K562 (cell line): ENCODE data around the gene PPA2. TPM values are rescaled to one million over a fixed set of nuclear protein-coding genes. Genes with fewer than 3 reads are reported as not detected.

Experiments
- ATAC-seq: fragments of 200-7000 bp; cut with Tn5 transposase; 3 replicates; pipeline ENCODE4 v1.9.1; 2020; ENCODE audit warnings: moderate library complexity
- BruUV-seq: library from RNA; stranded (reverse); fragments of 400-500 nt; replicated peaks from 2 replicates; lab custom pipeline; 2021; lab: Mats Ljungman, UMichigan
- CTCF ChIA-PET: fragments of 300-600 bp; formaldehyde crosslinking; extraction: SDS; loops from one replicate; lab custom pipeline; 2021; ENCODE audit warnings: low intra/inter-chr PET ratio; lab: Yijun Ruan, JAX
- POLR2A ChIA-PET: fragments of 300-600, 350-650 bp; sonication (Branson Sonifier 250); formaldehyde crosslinking; extraction: SDS; loops from one replicate; lab custom pipeline; 2021; ENCODE audit warnings: antibody characterized with exemption, inconsistent platforms; lab: Yijun Ruan, JAX
- DNase-seq, 4 experiments: peaks; one replicate each; pipeline versions ENCODE4 v3.0.0 to v3.0.0-alpha.2; 2011 to 2018; ENCODE audit warnings: low spot score in 3 of 4, mixed read lengths in 3 of 4; ENCODE audit errors: extremely low read depth in 1 of 4
- FAIRE-seq: peaks from 2 replicates; lab custom pipeline; 2011; peaks lifted over from hg19 to GRCh38; lab: Jason Lieb, UNC
- H2AFZ ChIP-seq: 2 replicates; pipeline ENCODE4 v1.6.0; 2011; ENCODE audit warnings: low read depth, low read length, control low read depth, inconsistent platforms
- H3K27ac ChIP-seq: fragments of 200-600 bp; 3 replicates; pipeline ENCODE4 v1.8.0; 2011; ENCODE audit warnings: low read depth, mild to moderate bottlenecking, control low read depth, inconsistent platforms, low read length, moderate library complexity, mixed read lengths; ENCODE audit errors: extremely low read depth
- H3K27me3 ChIP-seq, 2 experiments: fragments of 300-600 bp in 1 of 2; 2 replicates in 1 of 2; 3 replicates in 1 of 2; pipeline versions ENCODE4 v1.6.0 to v1.8.0; 2011; ENCODE audit warnings: inconsistent platforms in 2 of 2, low read length in 2 of 2, mild to moderate bottlenecking in 1 of 2, mixed read lengths in 1 of 2, moderate library complexity in 1 of 2; ENCODE audit not compliant: control insufficient read depth in 2 of 2, insufficient read depth in 2 of 2
- H3K36me3 ChIP-seq: fragments of 300-600 bp; 3 replicates; pipeline ENCODE4 v1.8.0; 2011; ENCODE audit warnings: mild to moderate bottlenecking, low read length, inconsistent platforms; ENCODE audit not compliant: control insufficient read depth, insufficient read depth
- H3K4me1 ChIP-seq, 2 experiments: fragments of 200-600 bp in 1 of 2; replicated peaks in 1 of 2; 2 replicates in 1 of 2; 3 replicates in 1 of 2; pipeline versions ENCODE4 v1.5.1 to v1.8.0; 2011; ENCODE audit warnings: inconsistent platforms in 2 of 2, low read length in 2 of 2, mild to moderate bottlenecking in 1 of 2, mixed read lengths in 1 of 2, moderate library complexity in 1 of 2; ENCODE audit not compliant: control insufficient read depth in 2 of 2, insufficient read depth in 2 of 2
- H3K4me2 ChIP-seq: 2 replicates; pipeline ENCODE4 v1.6.1; 2011; ENCODE audit warnings: low read length, control low read depth, inconsistent platforms, mixed read lengths; ENCODE audit not compliant: insufficient read depth
- H3K4me3 ChIP-seq: fragments of 200-600 bp; sonication (generic), shearing (Covaris generic); 2 replicates; pipeline ENCODE4 v1.5.1; 2016; ENCODE audit warnings: control low read depth, inconsistent platforms
- H3K79me2 ChIP-seq: fragments of 200-600 bp; 3 replicates; pipeline ENCODE4 v1.8.0; 2011; ENCODE audit warnings: low read length, inconsistent platforms; ENCODE audit not compliant: control insufficient read depth, insufficient read depth
- H3K9ac ChIP-seq, 2 experiments: 2 replicates each; pipeline versions ENCODE4 v1.6.0 to v1.6.1; 2011; ENCODE audit warnings: low read depth in 2 of 2, low read length in 2 of 2, control low read depth in 1 of 2, inconsistent platforms in 1 of 2, mild to moderate bottlenecking in 1 of 2, mixed read lengths in 1 of 2; ENCODE audit not compliant: insufficient read depth in 1 of 2
- H3K9me1 ChIP-seq: one replicate; pipeline ENCODE4 v1.6.0; 2011; ENCODE audit warnings: inconsistent platforms, mild to moderate bottlenecking, low read length, moderate library complexity; ENCODE audit not compliant: control insufficient read depth, insufficient read depth
- H3K9me3 ChIP-seq: replicated peaks from 2 replicates; pipeline ENCODE4 v1.5.1; 2011; ENCODE audit warnings: low read depth, low read length, inconsistent platforms; ENCODE audit not compliant: control insufficient read depth, insufficient read depth
- H4K20me1 ChIP-seq: replicated peaks from 2 replicates; pipeline ENCODE4 v1.6.1; 2011; ENCODE audit warnings: low read length, inconsistent platforms, mixed read lengths; ENCODE audit not compliant: control insufficient read depth, insufficient read depth
- CEBPG ChIP-seq, 3 experiments: fragments of 200-800 bp in 1 of 3; sonication (Bioruptor generic) in 1 of 3; sonication (generic) in 1 of 3; formaldehyde crosslinking in 1 of 3; IDR thresholded peaks in 2 of 3; conservative IDR thresholded peaks in 1 of 3; 2 replicates each; pipeline versions ENCODE4 v1.6.1 to v1.8.0; 2016 to 2022; ENCODE audit warnings: missing compliant biosample characterization in 2 of 3, missing genetic modification characterization in 2 of 3, mild to moderate bottlenecking in 1 of 3, missing genetic modification reagents in 1 of 3
- CHCHD3 ChIP-seq: fragments of 250-450 bp; sonication (Bioruptor Pico); IDR thresholded peaks from 2 replicates; pipeline ENCODE4 v2.1.2; 2022; ENCODE audit warnings: mild to moderate bottlenecking
- CTCFL ChIP-seq: IDR thresholded peaks from 2 replicates; pipeline ENCODE4 v1.6.1; 2011; ENCODE audit warnings: borderline replicate concordance, low read depth, mild to moderate bottlenecking, moderate library complexity, low read length; ENCODE audit not compliant: insufficient read depth, poor library complexity, severe bottlenecking
- ETS1 ChIP-seq: conservative IDR thresholded peaks from 2 replicates; pipeline ENCODE4 v1.6.1; 2011; ENCODE audit warnings: low read depth, mild to moderate bottlenecking, low read length; ENCODE audit not compliant: control insufficient read depth
- FOXA1 ChIP-seq: fragments of 450-650 bp; IDR thresholded peaks from 2 replicates; pipeline ENCODE4 v1.6.1; 2016; ENCODE audit warnings: mild to moderate bottlenecking, borderline replicate concordance
- GABPA ChIP-seq: fragments of 200-800 bp; sonication (Bioruptor generic); conservative IDR thresholded peaks from 2 replicates; pipeline ENCODE4 v1.6.1; 2016; ENCODE audit warnings: low read depth, missing genetic modification characterization, missing compliant biosample characterization
- HOMEZ ChIP-seq: fragments of 250-450 bp; sonication (Bioruptor Pico); IDR thresholded peaks from 2 replicates; pipeline ENCODE4 v1.4.0; 2020; ENCODE audit warnings: mild to moderate bottlenecking, moderate library complexity
- MBD2 ChIP-seq: sonication (generic); IDR thresholded peaks from 2 replicates; pipeline ENCODE4 v1.6.1; 2016; ENCODE audit warnings: low read depth, borderline replicate concordance
- NFIC ChIP-seq: fragments of 450-650 bp; IDR thresholded peaks from 2 replicates; pipeline ENCODE4 v1.6.1; 2017; ENCODE audit warnings: mild to moderate bottlenecking, inconsistent platforms
- WGBS: fragments of 100-300 bp; shearing (Covaris generic); methylation state at CpG from one replicate; pipeline ENCODE4 v1.1.6; 2016; ENCODE audit warnings: low coverage, mixed read lengths; ENCODE audit not compliant: insufficient coverage; ENCODE audit errors: missing lambda C conversion rate; 5-methylcytosine and 5-hydroxymethylcytosine counted together
- in situ Hi-C: fragments of 300-500 bp; cut with MboI; formaldehyde crosslinking; loops from 4 replicates; pipeline ENCODE4 v1.15.0; 2018; ENCODE audit warnings: inconsistent platforms, mixed read lengths
- intact Hi-C: fragments of 100-400 bp; cut with micrococcal nuclease; formaldehyde crosslinking; loops from 2 replicates; pipeline ENCODE4 v1.14.2; 2022
- polyA plus RNA-seq, 8 experiments: library from polyadenylated mRNA; depleted of rRNA in 4 of 8; stranded (reverse) in 5 of 8; unstranded in 3 of 8; fragments of >200 nt; fragmentation: Nextera tagmentation in 2 of 8; fragmentation: Illumina TruSeq in 1 of 8; extraction: Ambion mirVana in 2 of 8; extraction: Trizol in 1 of 8; gene quantifications; 2 replicates each; pipeline versions ENCODE4 v1.2.1 to v1.2.3, GENCODE V29; 2011 to 2014; ENCODE audit warnings: inconsistent platforms in 1 of 8, missing spikeins in 1 of 8
- total RNA-seq, 7 experiments: library from RNA; depleted of rRNA in 6 of 7; stranded (reverse); fragments of >200 nt in 6 of 7; fragmentation: Illumina TruSeq in 2 of 7; extraction: Trizol in 2 of 7; gene quantifications; 2 replicates each; pipeline versions ENCODE4 v1.2.1 to v1.2.3, GENCODE V29; 2011 to 2021; ENCODE audit warnings: low replicate concordance in 1 of 7

PPA2 gene
- total and polyA plus RNA-seq, 9 of the 15 experiments (the other 6 are each of a cell fraction or from before 2014, with no cell fraction given), result 48.3 to 190 (median 109) TPM

- DNase-seq (no peak), FAIRE-seq (no peak), ATAC-seq (no peak)
- ChIA-PET POLR2A (no interaction called here), CTCF (no interaction called here)
- intact Hi-C loops, result no loop called here
- Histone ChIP-seq H3K4me2 (no peak overlapping the region), H3K4me1 (no peaks in the 10 kb centered on the region), H3K9ac (no peak overlapping the region), H2AFZ (no peak overlapping the region), H3K9me1 (no peaks in the 10 kb centered on the region), H3K9me3 (no peaks in the 10 kb centered on the region), H4K20me1 (no peaks in the 10 kb centered on the region), H3K36me3 (no peaks in the 10 kb centered on the region), H3K27ac (no peak overlapping the region), H3K4me3 (no peak overlapping the region), H3K79me2 (no peaks in the 10 kb centered on the region), H3K27me3 (no peaks in the 10 kb centered on the region)
- in situ Hi-C loops, result no loop called here
- TF ChIP-seq CEBPG (CRISPR knock-in tag; IDR thresholded peaks at IDR 0.05), result no peak
- TF ChIP-seq CEBPG (tag; conservative IDR thresholded peaks at IDR 0.05 in 1 of 2, IDR thresholded peaks at IDR 0.05 in 1 of 2), result peak in 1 of 2 experiments; percentile 75; a peak in 2 of 4 replicates
- TF ChIP-seq GABPA (tag), result peak; percentile 60
- no peak for TF ChIP-seq CHCHD3 (CRISPR knock-in tag)
- 9% methylated on average over 3 of the region's 3 CpGs for WGBS
- no TSS peak for BruUV-seq
Measured at GRCh38 chr4:105483840-105484239, 10.0 kb upstream of the PPA2 start.

- Histone ChIP-seq H3K27ac (peak overlapping the region; percentile 85; the same call in 1 of the 3 replicates), H3K4me3 (peak overlapping the region; percentile 79), H3K9me1 (no peaks in the 10 kb centered on the region), H3K9me3 (peaks cover 2% of the 10 kb centered on the region; the same call in 1 of the 2 replicates), H3K4me2 (peak overlapping the region; percentile 92), H2AFZ (peak overlapping the region; percentile 84), H3K4me1 (peaks cover 8 to 10% of the 10 kb centered on the region in 2 experiments; a peak in 2 of 5 replicates), H3K79me2 (peaks cover 46% of the 10 kb centered on the region), H3K36me3 (peaks cover 35% of the 10 kb centered on the region; the same call in 2 of the 3 replicates), H3K9ac (peak overlapping the region; percentile 89 to 98; a peak in 3 of 4 replicates), H4K20me1 (0 out of 2 replicates have a peak, but pooled peaks cover 5% of the 10 kb centered on the region), H3K27me3 (no peaks in the 10 kb centered on the region)
- in situ Hi-C loops (loop anchor here (5.0 kb wide), 1 partner anchor 332 kb away; no protein-coding TSS in a partner anchor), intact Hi-C loops (loop anchor here (5.0 to 10.0 kb wide), 2 partner anchors 232 to 979 kb away; partner anchors contain the start of gene CXXC4)
- FAIRE-seq (peak; percentile 29), ATAC-seq (no peak), DNase-seq (peak in 1 of 4 experiments; percentile 90)
- ChIA-PET POLR2A (interaction anchor here (0.6 to 1.6 kb wide), 7 partner anchors 9 to 330 kb away, joined by 3 to 7 read pairs (median 4); partner anchors contain the start of gene TET2), CTCF (no interaction called here)
- BruUV-seq, result no TSS peak
- 9% methylated on average over 23 of the region's 23 CpGs for WGBS
- no peak for TF ChIP-seq FOXA1
- peak; percentile 78 for TF ChIP-seq CTCFL
- no peak for TF ChIP-seq HOMEZ (CRISPR knock-in tag)
- no peak for TF ChIP-seq NFIC
- no peak for TF ChIP-seq MBD2
- TF ChIP-seq ETS1, result no peak
Measured at GRCh38 chr4:105474099-105474518, 247 bp upstream of the PPA2 start.
